LNCaP clone FGC (cell line): ENCODE measurements around the gene PI4K2A.

ENCODE experiments used
- DNase-seq: peaks from one replicate; pipeline ENCODE4 v3.0.0-alpha.2; 2011; ENCODE audit warnings: low read depth
- H3K4me3 ChIP-seq: 2 replicates; pipeline ENCODE4 v1.5.1; 2011; ENCODE audit warnings: mild to moderate bottlenecking, low read depth, low read length, control low read depth
- TF ChIP-seq, protein P1 (sequence below): IDR thresholded peaks from 2 replicates; pipeline ENCODE4 v1.5.1; 2012; ENCODE audit warnings: mild to moderate bottlenecking; ENCODE audit not compliant: control insufficient read depth, insufficient read depth; ENCODE audit errors: extremely low read depth

Gene PI4K2A

DNA sequence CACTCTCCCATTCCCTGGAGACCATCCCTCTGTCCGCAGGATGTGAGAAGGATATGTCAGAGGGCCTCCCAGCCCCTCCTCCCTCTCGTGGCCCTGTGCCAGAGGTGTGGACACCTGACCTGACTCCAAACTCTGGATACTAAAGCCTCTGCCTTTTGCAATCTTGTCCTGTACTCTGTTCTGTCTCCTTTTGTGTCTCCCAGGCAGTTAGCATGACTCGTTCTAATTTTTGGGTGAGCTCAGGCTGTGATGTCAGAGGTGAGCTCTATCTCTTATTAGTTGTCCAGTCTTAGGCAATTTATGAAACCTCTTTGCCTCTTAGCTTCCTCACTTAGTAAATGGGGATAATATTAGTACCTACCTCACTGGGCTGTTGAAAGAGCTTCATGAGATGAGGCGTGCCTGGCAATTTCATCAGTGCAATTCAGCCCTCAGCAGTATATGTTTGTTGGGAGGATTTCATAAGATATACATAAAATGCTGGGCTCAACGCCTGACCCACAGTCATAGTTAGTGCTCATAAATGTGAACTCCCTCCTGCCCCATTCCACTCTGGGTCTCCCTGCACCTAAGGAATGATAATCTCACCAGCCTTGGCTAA lies 84.0 kb downstream of the PI4K2A start:
- DNase-seq = no peak
- no peak overlapping the region for H3K4me3 ChIP-seq
- TF ChIP-seq, protein P1, sequence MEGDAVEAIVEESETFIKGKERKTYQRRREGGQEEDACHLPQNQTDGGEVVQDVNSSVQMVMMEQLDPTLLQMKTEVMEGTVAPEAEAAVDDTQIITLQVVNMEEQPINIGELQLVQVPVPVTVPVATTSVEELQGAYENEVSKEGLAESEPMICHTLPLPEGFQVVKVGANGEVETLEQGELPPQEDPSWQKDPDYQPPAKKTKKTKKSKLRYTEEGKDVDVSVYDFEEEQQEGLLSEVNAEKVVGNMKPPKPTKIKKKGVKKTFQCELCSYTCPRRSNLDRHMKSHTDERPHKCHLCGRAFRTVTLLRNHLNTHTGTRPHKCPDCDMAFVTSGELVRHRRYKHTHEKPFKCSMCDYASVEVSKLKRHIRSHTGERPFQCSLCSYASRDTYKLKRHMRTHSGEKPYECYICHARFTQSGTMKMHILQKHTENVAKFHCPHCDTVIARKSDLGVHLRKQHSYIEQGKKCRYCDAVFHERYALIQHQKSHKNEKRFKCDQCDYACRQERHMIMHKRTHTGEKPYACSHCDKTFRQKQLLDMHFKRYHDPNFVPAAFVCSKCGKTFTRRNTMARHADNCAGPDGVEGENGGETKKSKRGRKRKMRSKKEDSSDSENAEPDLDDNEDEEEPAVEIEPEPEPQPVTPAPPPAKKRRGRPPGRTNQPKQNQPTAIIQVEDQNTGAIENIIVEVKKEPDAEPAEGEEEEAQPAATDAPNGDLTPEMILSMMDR = no peak
